ENCODE results near the gene SAC3D1.
"Not testable (repeated sequence)": the region's sequence is repeated elsewhere in the genome, so short reads cannot be mapped to it uniquely, and the experiment has no call there.

The SAC3D1 gene

GRCh38 chr11:65040847-65041622, at the start of gene SAC3D1:
Gene SAC3D1 (plus strand): TSS chr11:65041210. CDS start chr11:65041293, 83 bp downstream.
- peak; percentile 97 for DNase-seq

- DNase-seq = no peak
Measured at GRCh38 chr11:64994318-64994717, 46.7 kb upstream of the SAC3D1 start.

- no peak for DNase-seq
Measured at GRCh38 chr11:64996327-64996709, 44.7 kb upstream of the SAC3D1 start.

- DNase-seq = peak; percentile 84
Measured at GRCh38 chr11:64996710-64997380, 44.2 kb upstream of the SAC3D1 start, which contains the start of gene BATF2. Gene BATF2 (minus strand): TSS chr11:64996971. CDS start chr11:64996914, 57 bp downstream.

GRCh38 chr11:64998141-64998540, 42.9 kb upstream of the SAC3D1 start:
- DNase-seq = no peak

GRCh38 chr11:64998690-64999431, 42.1 kb upstream of the SAC3D1 start:
- DNase-seq = no peak

- DNase-seq = no peak
Measured at GRCh38 chr11:64999478-64999877, 41.5 kb upstream of the SAC3D1 start.

- DNase-seq = no peak
Measured at GRCh38 chr11:65002706-65003105, 38.3 kb upstream of the SAC3D1 start.

- DNase-seq = no peak
Measured at GRCh38 chr11:65003282-65003681, 37.7 kb upstream of the SAC3D1 start.

- DNase-seq = not testable (repeated sequence)
Measured at GRCh38 chr11:65003968-65004367, 37.0 kb upstream of the SAC3D1 start.

GRCh38 chr11:65008016-65008415, 33.0 kb upstream of the SAC3D1 start:
- DNase-seq = no peak

- DNase-seq = no peak
Measured at GRCh38 chr11:65008873-65009272, 32.1 kb upstream of the SAC3D1 start.

- DNase-seq = peak; percentile 91
Measured at GRCh38 chr11:65013130-65013887, 27.7 kb upstream of the SAC3D1 start.

GRCh38 chr11:65013888-65014725, 26.9 kb upstream of the SAC3D1 start, which contains the start of gene ARL2:
Gene ARL2 (plus strand): TSS chr11:65014160. CDS start chr11:65014208, 48 bp downstream.
- peak; percentile 86 for DNase-seq

- no peak for DNase-seq
Measured at GRCh38 chr11:65014726-65015227, 26.2 kb upstream of the SAC3D1 start.

GRCh38 chr11:65016705-65017104, 24.3 kb upstream of the SAC3D1 start:
- no peak for DNase-seq

- DNase-seq = no peak
Measured at GRCh38 chr11:65017937-65018336, 23.1 kb upstream of the SAC3D1 start.

- no peak for DNase-seq
Measured at GRCh38 chr11:65019824-65020223, 21.2 kb upstream of the SAC3D1 start.

GRCh38 chr11:65021003-65021402, 20.0 kb upstream of the SAC3D1 start:
- DNase-seq = no peak

- DNase-seq = no peak
Measured at GRCh38 chr11:65021509-65021908, 19.5 kb upstream of the SAC3D1 start.

GRCh38 chr11:65023502-65023901, 17.5 kb upstream of the SAC3D1 start:
- DNase-seq = not testable (repeated sequence)

Data from MV-4-11 (cell line).